AG10803 (cell line): Measurements from ENCODE around the gene LRRC31.

Experiments used
- DNase-seq: peaks from one replicate; pipeline ENCODE4 v3.0.0; 2010; ENCODE audit warnings: low read depth
- H3K4me3 ChIP-seq: 2 replicates; pipeline ENCODE4 v1.5.1; 2011; ENCODE audit warnings: mild to moderate bottlenecking, low read length, control low read depth
- TF ChIP-seq, protein P1 (sequence below): conservative IDR thresholded peaks from 2 replicates; pipeline ENCODE4 v1.5.1; 2011; ENCODE audit warnings: mild to moderate bottlenecking, low read length, control low read depth, inconsistent platforms

The LRRC31 gene

DNA sequence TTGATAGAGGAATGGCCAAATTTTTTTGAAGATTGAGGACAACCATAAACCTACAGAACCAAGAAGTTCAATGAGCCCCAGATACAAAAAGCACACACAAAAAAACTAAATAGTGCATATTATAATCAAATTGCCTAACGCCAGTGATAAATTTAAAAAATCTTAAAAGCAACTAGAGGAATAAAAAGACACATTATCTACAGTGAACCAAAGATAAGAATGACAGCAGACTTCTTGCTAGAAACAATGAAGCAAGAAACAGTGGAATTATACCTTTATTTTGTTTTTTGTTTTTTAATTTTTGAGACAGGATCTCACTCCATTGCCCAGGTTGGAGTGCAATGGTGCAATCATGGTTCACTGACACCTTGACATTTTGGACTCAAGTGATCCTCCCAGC, 31.7 kb upstream of the LRRC31 start:
- TF ChIP-seq, protein P1, sequence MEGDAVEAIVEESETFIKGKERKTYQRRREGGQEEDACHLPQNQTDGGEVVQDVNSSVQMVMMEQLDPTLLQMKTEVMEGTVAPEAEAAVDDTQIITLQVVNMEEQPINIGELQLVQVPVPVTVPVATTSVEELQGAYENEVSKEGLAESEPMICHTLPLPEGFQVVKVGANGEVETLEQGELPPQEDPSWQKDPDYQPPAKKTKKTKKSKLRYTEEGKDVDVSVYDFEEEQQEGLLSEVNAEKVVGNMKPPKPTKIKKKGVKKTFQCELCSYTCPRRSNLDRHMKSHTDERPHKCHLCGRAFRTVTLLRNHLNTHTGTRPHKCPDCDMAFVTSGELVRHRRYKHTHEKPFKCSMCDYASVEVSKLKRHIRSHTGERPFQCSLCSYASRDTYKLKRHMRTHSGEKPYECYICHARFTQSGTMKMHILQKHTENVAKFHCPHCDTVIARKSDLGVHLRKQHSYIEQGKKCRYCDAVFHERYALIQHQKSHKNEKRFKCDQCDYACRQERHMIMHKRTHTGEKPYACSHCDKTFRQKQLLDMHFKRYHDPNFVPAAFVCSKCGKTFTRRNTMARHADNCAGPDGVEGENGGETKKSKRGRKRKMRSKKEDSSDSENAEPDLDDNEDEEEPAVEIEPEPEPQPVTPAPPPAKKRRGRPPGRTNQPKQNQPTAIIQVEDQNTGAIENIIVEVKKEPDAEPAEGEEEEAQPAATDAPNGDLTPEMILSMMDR: no peak
- no peak for DNase-seq
- no peak overlapping the region for H3K4me3 ChIP-seq

DNA sequence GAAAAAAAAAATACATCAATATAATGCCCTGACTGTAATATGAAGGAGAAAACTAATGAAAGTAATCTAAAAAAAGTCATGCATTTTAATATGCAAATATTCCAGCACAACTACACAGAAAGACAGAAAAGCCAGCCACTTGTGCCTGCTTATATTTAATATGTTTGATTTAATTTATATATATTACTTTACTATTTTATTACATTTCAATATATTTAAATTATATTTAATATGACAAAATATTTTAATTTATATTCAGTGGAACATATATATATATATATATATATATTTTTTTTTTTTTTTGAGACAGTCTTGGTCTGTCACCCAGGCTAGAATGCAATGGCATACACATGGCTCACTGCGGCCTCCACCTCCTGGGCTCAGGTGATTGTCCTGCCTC, 27.5 kb upstream of the LRRC31 start:
- H3K4me3 ChIP-seq: no peak overlapping the region
- no peak for DNase-seq
- TF ChIP-seq, protein P1: no peak

DNA sequence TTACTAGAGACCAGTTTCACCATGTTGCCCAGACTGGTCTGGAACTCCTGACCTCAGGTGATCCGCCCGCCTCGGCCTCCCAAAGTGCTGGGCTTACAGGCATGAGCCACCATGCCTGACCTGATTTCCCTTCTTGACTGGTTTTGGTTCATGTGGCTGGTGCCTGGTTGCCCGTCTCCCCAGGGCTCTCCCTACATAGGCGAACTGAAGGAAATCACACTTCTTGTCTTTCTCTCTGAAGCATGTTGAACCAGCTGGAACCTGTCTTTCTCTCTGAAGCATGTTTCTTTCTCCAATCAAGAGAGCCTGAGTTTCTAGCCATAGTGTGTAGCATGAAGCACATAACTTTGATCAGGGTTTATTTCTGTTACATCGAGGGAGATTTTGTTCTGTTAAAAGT, 25.3 kb upstream of the LRRC31 start:
- H3K4me3 ChIP-seq: no peak overlapping the region
- TF ChIP-seq, protein P1: no peak
- no peak for DNase-seq

DNA sequence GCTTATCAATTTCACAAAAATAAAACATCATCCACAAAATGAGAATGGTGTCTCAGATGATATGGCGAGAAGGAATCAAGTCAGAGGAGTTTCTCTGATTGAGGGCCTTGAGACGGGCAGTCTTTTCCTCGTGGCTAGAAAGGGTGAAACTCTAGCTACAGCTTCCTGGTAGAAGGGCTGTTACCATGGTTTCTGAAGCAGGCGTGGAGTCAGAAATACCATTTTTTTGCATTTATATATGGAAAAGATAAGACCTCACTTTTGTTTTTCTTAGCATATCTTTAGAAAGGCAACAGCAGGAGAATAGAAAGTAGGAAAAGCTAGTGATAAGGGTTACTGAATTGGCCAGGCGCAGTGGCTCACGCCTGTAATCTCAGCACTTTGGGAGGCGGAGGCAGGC, 24.4 kb upstream of the LRRC31 start:
- TF ChIP-seq, protein P1: no peak
- DNase-seq: no peak
- no peak overlapping the region for H3K4me3 ChIP-seq

- H3K4me3 ChIP-seq: no peak overlapping the region
- DNase-seq: no peak
- TF ChIP-seq, protein P1: no peak
Observed at GRCh38 chr3:169891886-169892285, 22.2 kb upstream of the LRRC31 start.

DNA sequence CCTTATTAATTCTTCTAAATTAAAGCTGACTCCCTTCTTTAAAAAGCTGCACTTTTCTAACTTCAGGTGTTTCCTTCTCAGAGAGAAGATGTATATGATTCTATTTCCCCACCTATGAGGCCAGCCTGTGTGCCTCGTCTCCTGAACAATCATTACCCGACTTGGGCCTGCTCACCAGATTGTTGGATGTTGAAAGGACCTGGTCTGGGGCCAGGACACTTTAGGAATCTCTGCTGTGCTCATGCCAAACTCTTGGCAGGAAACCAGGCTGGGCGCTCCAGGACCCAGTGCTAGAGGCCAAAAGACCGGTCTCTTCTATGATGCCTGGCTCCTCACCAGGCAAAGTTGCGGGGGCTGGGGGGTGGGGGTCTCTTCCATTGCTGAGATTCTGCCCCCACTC, 16.9 kb upstream of the LRRC31 start:
- TF ChIP-seq, protein P1: no peak
- peak; percentile 80 for DNase-seq
- no peak overlapping the region for H3K4me3 ChIP-seq

- H3K4me3 ChIP-seq: no peak overlapping the region
- DNase-seq: no peak
- TF ChIP-seq, protein P1: no peak
Observed at GRCh38 chr3:169880576-169881250, 11.0 kb upstream of the LRRC31 start.
